Neutrophil (primary cell): ENCODE measurements around the gene PRKCH.
A peak's percentile ranks its signal among the peaks of the same experiment; 100 is the strongest.
"Not testable (repeated sequence)": the region's sequence is repeated elsewhere in the genome, so short reads cannot be mapped to it uniquely, and the experiment has no call there.

Experiments used
- H3K27ac ChIP-seq: fragments of 200-600 bp; sonication (generic); 2 replicates; pipeline ENCODE4 v1.5.1; 2016; ENCODE audit warnings: mild to moderate bottlenecking, moderate library complexity
- H3K27me3 ChIP-seq: fragments of 200-600 bp; sonication (generic); 2 replicates; pipeline ENCODE4 v1.6.0; 2016; ENCODE audit warnings: mild to moderate bottlenecking
- H3K36me3 ChIP-seq: fragments of 200-600 bp; sonication (generic); 2 replicates; pipeline ENCODE4 v1.5.1; 2017
- H3K4me1 ChIP-seq, 2 experiments: fragments of 200-600 bp in 1 of 2; sonication (generic) in 1 of 2; 1 replicate in 1 of 2; 2 replicates in 1 of 2; pipeline versions ENCODE4 v1.5.1 to v1.6.1; 2013 to 2016; ENCODE audit warnings: low read depth in 1 of 2, low read length in 1 of 2, mild to moderate bottlenecking in 1 of 2, moderate library complexity in 1 of 2; ENCODE audit not compliant: control insufficient read depth in 1 of 2, insufficient read depth in 1 of 2
- H3K4me3 ChIP-seq, 2 experiments: fragments of 200-600 bp in 1 of 2; sonication (generic) in 1 of 2; 1 replicate in 1 of 2; 2 replicates in 1 of 2; pipeline ENCODE4 v1.5.1; 2013 to 2016; ENCODE audit warnings: low read depth in 1 of 2, low read length in 1 of 2, mild to moderate bottlenecking in 1 of 2, moderate library complexity in 1 of 2
- H3K9me3 ChIP-seq: fragments of 200-600 bp; sonication (generic); 2 replicates; pipeline ENCODE4 v1.5.1; 2016
- CTCF ChIP-seq: fragments of 200-600 bp; sonication (generic); IDR thresholded peaks from 2 replicates; pipeline ENCODE4 v1.5.1; 2016; ENCODE audit warnings: antibody characterized with exemption

Gene PRKCH

GRCh38 chr14:61460718-61461611 is 139.6 kb downstream of the PRKCH start:
- Histone ChIP-seq H3K27me3 (no peaks in the 10 kb centered on the region), H3K4me3 (no peak overlapping the region), H3K36me3 (no peaks in the 10 kb centered on the region), H3K27ac (no peak overlapping the region), H3K4me1 (peaks cover 0 to 6% of the 10 kb centered on the region in 2 experiments), H3K9me3 (no peaks in the 10 kb centered on the region)
- TF ChIP-seq CTCF: no peak

DNA sequence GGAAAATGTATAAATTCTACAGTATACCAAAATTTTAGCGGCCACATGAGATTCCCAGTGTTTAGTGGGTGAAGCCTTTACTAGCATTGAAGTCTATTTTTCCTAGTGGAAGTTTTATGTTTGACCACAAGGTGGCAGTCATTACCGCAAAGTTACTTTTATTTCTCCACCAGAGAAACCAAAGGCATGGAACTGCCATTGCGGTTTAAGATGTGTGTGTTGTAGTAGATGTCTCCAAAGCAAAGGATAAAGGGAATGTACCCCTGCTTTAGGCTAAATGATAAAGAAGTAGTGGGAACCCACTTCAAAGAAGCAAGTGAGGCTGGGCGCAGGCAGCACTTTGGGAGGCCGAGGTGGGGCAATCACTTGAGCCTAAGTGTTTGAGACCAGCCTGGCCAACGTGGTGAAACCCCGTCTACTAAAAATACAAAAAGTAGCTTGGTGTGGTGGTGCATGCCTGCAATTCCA is 140.5 kb downstream of the PRKCH start:
- Histone ChIP-seq H3K27me3 (no peaks in the 10 kb centered on the region), H3K4me3 (no peak overlapping the region), H3K27ac (no peak overlapping the region)

GRCh38 chr14:61462566-61463193 is 141.3 kb downstream of the PRKCH start:
- Histone ChIP-seq H3K27ac (no peak overlapping the region), H3K27me3 (no peaks in the 10 kb centered on the region), H3K4me1 (peaks cover 8 to 12% of the 10 kb centered on the region in 2 experiments), H3K9me3 (no peaks in the 10 kb centered on the region), H3K4me3 (no peak overlapping the region), H3K36me3 (no peaks in the 10 kb centered on the region)
- no peak for TF ChIP-seq CTCF

More for the DNA sequence above, 140.5 kb downstream of the PRKCH start:
- Histone ChIP-seq H3K4me1 (peaks cover 0 to 6% of the 10 kb centered on the region in 2 experiments), H3K9me3 (no peaks in the 10 kb centered on the region), H3K36me3 (no peaks in the 10 kb centered on the region)
- peak; percentile 86 for TF ChIP-seq CTCF

DNA sequence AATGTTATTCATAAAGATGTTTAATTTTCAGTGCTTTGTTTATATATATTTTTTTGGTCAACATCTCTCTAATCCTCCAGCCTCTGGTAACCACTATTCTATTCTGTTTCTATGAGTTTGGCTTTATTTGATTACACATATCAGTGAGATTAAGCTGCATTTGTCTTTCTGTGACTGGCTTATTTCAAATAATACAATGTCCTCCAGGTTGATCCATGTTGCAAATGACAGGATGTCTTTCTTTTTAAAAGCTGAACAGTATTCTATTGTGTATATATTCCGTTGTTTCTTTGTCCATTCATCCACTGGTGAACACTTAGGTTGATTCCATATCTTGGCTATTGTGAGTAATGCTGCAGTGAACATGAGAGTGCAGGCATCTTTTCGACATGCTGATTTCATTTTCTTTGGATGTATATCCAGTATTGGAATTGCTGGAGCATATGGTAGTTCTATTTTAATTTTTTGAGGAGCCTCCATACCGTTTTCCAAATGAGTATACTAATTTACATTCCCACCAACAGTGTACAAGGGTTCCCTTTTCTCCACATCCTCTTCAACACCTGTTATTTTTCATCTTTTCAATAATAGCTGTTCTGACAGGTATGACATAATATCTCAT is 142.4 kb downstream of the PRKCH start:
- no peaks in the 10 kb centered on the region for H3K9me3 ChIP-seq
- no peaks in the 10 kb centered on the region for H3K36me3 ChIP-seq
- H3K4me3 ChIP-seq: no peak overlapping the region
- TF ChIP-seq CTCF: no peak
- no peaks in the 10 kb centered on the region for H3K27me3 ChIP-seq
- peaks cover 9 to 13% of the 10 kb centered on the region in 2 experiments for H3K4me1 ChIP-seq
- H3K27ac ChIP-seq: no peak overlapping the region

DNA sequence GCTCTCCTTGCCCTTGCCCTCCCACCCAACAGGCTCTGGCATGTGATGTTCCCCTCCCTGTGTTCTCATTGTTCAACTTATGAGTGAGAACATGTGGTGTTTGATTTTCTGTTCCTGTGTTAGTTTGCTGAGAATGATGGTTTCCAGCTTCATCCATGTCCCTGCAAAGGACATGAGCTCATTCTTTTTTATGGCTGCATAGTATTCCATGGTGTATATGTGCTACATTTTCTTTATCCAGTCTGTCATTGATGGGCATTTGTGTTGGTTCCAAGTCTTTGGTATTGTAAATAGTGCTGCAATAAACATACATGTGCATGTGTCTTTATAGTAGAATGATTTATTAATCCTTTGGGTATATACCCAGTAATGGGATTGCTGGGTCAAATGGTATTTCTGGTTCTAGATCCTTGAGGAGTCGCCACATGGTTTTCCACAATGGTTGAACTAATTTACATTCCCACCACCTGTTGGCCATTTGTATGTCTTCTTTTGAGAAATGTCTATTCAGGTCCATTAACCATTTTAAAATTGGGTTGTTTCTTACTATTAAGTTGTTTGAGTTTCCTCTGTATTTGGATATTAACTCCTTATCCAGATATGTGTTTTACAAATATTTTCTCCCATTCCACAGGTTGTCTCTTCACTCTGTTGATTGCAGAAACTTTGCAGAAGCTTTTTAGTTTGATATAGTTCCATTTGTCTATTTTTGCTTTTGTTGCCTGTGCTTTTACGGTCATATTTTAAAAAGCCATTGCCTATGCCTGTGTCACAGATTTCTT is 143.4 kb downstream of the PRKCH start:
- not testable (repeated sequence) for H3K27ac ChIP-seq, H3K4me3 ChIP-seq, H3K27me3 ChIP-seq, H3K9me3 ChIP-seq, H3K36me3 ChIP-seq
- H3K4me1 ChIP-seq: peaks cover 9 to 13% of the 10 kb centered on the region in 2 experiments
